Esophagus muscularis mucosa (tissue), 4 donors: ENCODE measurements around the gene UPF2. TPM values are rescaled to one million over a fixed set of nuclear protein-coding genes. Genes with fewer than 3 reads are reported as not detected.

ENCODE experiments used
- DNase-seq: peaks from one replicate; pipeline ENCODE4 v3.0.0-alpha.2; 2017; ENCODE audit errors: extremely low spot score
- H3K27ac ChIP-seq, 4 donors: fragments of 200-600 bp; sonication (generic); replicated peaks in 1 of 4; 1 replicate in 3 of 4; 2 replicates in 1 of 4; pipeline ENCODE4 v1.5.1; 2016 to 2019; ENCODE audit warnings: mild to moderate bottlenecking in 1 of 4
- H3K27me3 ChIP-seq, 4 donors: fragments of 200-600 bp; sonication (generic); one replicate each; pipeline versions ENCODE4 v1.5.1 to v1.6.0; 2016 to 2019
- H3K36me3 ChIP-seq, 4 donors: fragments of 200-600 bp; sonication (generic); one replicate each; pipeline ENCODE4 v1.5.1; 2016 to 2019
- H3K4me1 ChIP-seq, 4 donors: fragments of 200-600 bp; sonication (generic); one replicate each; pipeline ENCODE4 v1.5.1; 2016 to 2019
- H3K4me3 ChIP-seq, 4 donors: fragments of 200-600 bp; sonication (generic); 1 replicate in 2 of 4; 2 replicates in 2 of 4; pipeline ENCODE4 v1.5.1; 2016 to 2019; ENCODE audit warnings: mild to moderate bottlenecking in 4 of 4, moderate library complexity in 1 of 4
- H3K9me3 ChIP-seq, 4 donors: fragments of 200-600 bp; sonication (generic); 1 replicate in 3 of 4; 2 replicates in 1 of 4; pipeline ENCODE4 v1.5.1; 2016 to 2019
- EP300 ChIP-seq: sonication (generic); formaldehyde crosslinking; IDR thresholded peaks from one replicate; pipeline ENCODE4 v1.6.1; 2017; ENCODE audit warnings: antibody characterized with exemption
- POLR2A ChIP-seq: fragments of 450-650 bp; IDR thresholded peaks from one replicate; pipeline ENCODE4 v1.6.1; 2017; ENCODE audit warnings: antibody characterized with exemption, moderate library complexity, mild to moderate bottlenecking, low read depth
- POLR2AphosphoS5 ChIP-seq, 2 donors: sonication (generic); formaldehyde crosslinking; IDR thresholded peaks; one replicate each; pipeline ENCODE4 v1.6.1; 2017; ENCODE audit warnings: antibody characterized with exemption in 2 of 2
- WGBS: methylation state at CpG from one replicate; pipeline ENCODE4 v1.1.5; 2018; 5-methylcytosine and 5-hydroxymethylcytosine counted together
- intact Hi-C: fragments of 100-400 bp; cut with DNase I; formaldehyde crosslinking; loops from one replicate; pipeline ENCODE4 v1.15.1; 2023
- total RNA-seq, 4 donors: library from RNA; depleted of rRNA; stranded (reverse); fragments of >200 nt; gene quantifications; one replicate each; pipeline versions ENCODE4 v1.1.0 to v1.2.1, GENCODE V29; 2016
- TF ChIP-seq, protein P1 (sequence below), 3 experiments: fragments of 200-600 bp in 2 of 3; fragments of 450-650 bp in 1 of 3; sonication (generic) in 2 of 3; IDR thresholded peaks; one replicate each; pipeline ENCODE4 v1.5.1; 2017 to 2019; ENCODE audit warnings: antibody characterized with exemption in 3 of 3, mild to moderate bottlenecking in 2 of 3, moderate library complexity in 1 of 3

The UPF2 gene, protein sequence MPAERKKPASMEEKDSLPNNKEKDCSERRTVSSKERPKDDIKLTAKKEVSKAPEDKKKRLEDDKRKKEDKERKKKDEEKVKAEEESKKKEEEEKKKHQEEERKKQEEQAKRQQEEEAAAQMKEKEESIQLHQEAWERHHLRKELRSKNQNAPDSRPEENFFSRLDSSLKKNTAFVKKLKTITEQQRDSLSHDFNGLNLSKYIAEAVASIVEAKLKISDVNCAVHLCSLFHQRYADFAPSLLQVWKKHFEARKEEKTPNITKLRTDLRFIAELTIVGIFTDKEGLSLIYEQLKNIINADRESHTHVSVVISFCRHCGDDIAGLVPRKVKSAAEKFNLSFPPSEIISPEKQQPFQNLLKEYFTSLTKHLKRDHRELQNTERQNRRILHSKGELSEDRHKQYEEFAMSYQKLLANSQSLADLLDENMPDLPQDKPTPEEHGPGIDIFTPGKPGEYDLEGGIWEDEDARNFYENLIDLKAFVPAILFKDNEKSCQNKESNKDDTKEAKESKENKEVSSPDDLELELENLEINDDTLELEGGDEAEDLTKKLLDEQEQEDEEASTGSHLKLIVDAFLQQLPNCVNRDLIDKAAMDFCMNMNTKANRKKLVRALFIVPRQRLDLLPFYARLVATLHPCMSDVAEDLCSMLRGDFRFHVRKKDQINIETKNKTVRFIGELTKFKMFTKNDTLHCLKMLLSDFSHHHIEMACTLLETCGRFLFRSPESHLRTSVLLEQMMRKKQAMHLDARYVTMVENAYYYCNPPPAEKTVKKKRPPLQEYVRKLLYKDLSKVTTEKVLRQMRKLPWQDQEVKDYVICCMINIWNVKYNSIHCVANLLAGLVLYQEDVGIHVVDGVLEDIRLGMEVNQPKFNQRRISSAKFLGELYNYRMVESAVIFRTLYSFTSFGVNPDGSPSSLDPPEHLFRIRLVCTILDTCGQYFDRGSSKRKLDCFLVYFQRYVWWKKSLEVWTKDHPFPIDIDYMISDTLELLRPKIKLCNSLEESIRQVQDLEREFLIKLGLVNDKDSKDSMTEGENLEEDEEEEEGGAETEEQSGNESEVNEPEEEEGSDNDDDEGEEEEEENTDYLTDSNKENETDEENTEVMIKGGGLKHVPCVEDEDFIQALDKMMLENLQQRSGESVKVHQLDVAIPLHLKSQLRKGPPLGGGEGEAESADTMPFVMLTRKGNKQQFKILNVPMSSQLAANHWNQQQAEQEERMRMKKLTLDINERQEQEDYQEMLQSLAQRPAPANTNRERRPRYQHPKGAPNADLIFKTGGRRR
- 10 to 100 TPM; 26.0 to 38.6 (median 28.0) TPM for total RNA-seq

DNA sequence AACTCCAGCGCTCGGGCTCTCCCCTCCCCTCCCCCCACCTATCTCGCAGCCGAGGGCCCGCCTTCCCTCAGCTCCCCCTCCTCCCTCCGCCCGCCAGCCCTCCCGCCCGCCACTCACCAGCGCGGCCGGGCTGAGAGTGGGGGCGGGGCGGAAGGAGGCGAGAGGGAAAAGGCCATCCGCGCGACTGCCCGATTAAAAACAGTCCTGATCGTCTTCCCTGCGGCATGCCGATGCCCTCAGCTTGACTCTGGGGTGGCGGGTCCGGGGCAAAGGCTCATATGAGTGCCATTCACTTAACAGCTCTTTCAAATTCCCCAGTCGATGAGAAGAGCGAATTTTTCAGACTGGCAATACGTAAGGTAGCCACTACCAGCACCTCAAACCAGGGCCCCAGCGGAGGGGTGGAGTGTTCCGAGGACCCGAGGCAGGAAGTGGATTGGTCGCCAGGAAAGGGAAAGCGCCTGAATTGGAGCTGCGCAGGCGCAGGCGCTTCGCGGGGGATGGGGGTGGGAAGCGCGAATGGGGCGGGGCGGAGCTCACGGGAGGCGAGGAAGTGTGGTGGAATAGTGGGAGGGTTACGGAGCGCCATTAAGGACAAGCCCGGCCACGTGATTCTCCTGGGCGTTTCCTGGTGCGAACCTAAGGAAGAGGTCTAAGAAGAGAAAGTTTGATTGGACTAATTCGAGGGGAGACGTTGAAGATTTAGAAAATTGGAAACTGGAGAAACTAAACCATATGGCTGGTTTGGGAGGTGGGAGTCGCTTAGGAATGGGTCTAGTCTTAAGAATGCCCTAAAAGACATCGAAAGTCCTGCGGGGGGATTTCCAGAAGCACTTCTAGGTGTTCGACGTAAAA is at the start of gene UPF2:
UPF2 (minus strand) TSS at position 13 of the 855 bp plus-strand sequence. CDS start 7,386 bp downstream, outside the sequence.
- DNase-seq, result peak; percentile 99
- 6% methylated on average over 33 of the region's 56 CpGs for WGBS

GRCh38 chr10:12091421-12091820 is 48.8 kb upstream of the UPF2 start:
- no peaks in the 10 kb centered on the region for H3K27me3 ChIP-seq
- no peak for TF ChIP-seq POLR2AphosphoS5 (IDR thresholded peaks at IDR 0.05)
- TF ChIP-seq, protein P1, sequence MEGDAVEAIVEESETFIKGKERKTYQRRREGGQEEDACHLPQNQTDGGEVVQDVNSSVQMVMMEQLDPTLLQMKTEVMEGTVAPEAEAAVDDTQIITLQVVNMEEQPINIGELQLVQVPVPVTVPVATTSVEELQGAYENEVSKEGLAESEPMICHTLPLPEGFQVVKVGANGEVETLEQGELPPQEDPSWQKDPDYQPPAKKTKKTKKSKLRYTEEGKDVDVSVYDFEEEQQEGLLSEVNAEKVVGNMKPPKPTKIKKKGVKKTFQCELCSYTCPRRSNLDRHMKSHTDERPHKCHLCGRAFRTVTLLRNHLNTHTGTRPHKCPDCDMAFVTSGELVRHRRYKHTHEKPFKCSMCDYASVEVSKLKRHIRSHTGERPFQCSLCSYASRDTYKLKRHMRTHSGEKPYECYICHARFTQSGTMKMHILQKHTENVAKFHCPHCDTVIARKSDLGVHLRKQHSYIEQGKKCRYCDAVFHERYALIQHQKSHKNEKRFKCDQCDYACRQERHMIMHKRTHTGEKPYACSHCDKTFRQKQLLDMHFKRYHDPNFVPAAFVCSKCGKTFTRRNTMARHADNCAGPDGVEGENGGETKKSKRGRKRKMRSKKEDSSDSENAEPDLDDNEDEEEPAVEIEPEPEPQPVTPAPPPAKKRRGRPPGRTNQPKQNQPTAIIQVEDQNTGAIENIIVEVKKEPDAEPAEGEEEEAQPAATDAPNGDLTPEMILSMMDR (IDR thresholded peaks at IDR 0.05), result no peak
- TF ChIP-seq POLR2A, result no peak
- no peak for TF ChIP-seq EP300
- no peak overlapping the region for H3K4me3 ChIP-seq
- no peak for DNase-seq
- no peaks in the 10 kb centered on the region for H3K9me3 ChIP-seq
- no peaks in the 10 kb centered on the region for H3K4me1 ChIP-seq
- no peak overlapping the region for H3K27ac ChIP-seq
- intact Hi-C loops, result no loop called here
- H3K36me3 ChIP-seq, result peaks cover 45 to 96% (median 75%) of the 10 kb centered on the region in 4 donors
- WGBS, result 80% methylated on average over 4 of the region's 4 CpGs

More for the DNA sequence above, at the start of gene UPF2:
- Histone ChIP-seq H3K27ac (peak within 1 kb of the TSS; percentile 87 to 98 (median 96)), H3K27me3 (peaks cover 0 to 2% (median 0%) of the 10 kb centered on the region in 4 donors), H3K36me3 (no peaks in the 10 kb centered on the region), H3K9me3 (no peaks in the 10 kb centered on the region), H3K4me1 (peaks cover 14 to 38% (median 25%) of the 10 kb centered on the region in 4 donors), H3K4me3 (peak within 1 kb of the TSS; percentile 86 to 100 (median 96))
- TF ChIP-seq, protein P1 (IDR thresholded peaks at IDR 0.05), result peak in 1 of 3 experiments; percentile 6
- TF ChIP-seq EP300, result no peak
- TF ChIP-seq POLR2AphosphoS5 (IDR thresholded peaks at IDR 0.05), result peak; percentile 51 to 82
- intact Hi-C loops, result loop anchor here (2.0 kb wide), 1 partner anchor 26 kb away; the partner anchor contains the start of gene DHTKD1

GRCh38 chr10:12088919-12089318 is 46.3 kb upstream of the UPF2 start:
- TF ChIP-seq POLR2A (no peak), EP300 (no peak), POLR2AphosphoS5 (IDR thresholded peaks at IDR 0.05) (no peak)
- TF ChIP-seq, protein P1 (IDR thresholded peaks at IDR 0.05), result no peak
- H3K4me1 ChIP-seq, result no peaks in the 10 kb centered on the region
- DNase-seq, result no peak
- WGBS, result 89% methylated on average over 14 of the region's 14 CpGs
- intact Hi-C loops, result no loop called here
- no peaks in the 10 kb centered on the region for H3K27me3 ChIP-seq
- H3K4me3 ChIP-seq, result no peak overlapping the region
- no peaks in the 10 kb centered on the region for H3K9me3 ChIP-seq
- H3K27ac ChIP-seq, result no peak overlapping the region
- H3K36me3 ChIP-seq, result peaks cover 62 to 96% (median 76%) of the 10 kb centered on the region in 4 donors
